Measurements from ENCODE around the gene DTX3L.

Gene DTX3L

DNA sequence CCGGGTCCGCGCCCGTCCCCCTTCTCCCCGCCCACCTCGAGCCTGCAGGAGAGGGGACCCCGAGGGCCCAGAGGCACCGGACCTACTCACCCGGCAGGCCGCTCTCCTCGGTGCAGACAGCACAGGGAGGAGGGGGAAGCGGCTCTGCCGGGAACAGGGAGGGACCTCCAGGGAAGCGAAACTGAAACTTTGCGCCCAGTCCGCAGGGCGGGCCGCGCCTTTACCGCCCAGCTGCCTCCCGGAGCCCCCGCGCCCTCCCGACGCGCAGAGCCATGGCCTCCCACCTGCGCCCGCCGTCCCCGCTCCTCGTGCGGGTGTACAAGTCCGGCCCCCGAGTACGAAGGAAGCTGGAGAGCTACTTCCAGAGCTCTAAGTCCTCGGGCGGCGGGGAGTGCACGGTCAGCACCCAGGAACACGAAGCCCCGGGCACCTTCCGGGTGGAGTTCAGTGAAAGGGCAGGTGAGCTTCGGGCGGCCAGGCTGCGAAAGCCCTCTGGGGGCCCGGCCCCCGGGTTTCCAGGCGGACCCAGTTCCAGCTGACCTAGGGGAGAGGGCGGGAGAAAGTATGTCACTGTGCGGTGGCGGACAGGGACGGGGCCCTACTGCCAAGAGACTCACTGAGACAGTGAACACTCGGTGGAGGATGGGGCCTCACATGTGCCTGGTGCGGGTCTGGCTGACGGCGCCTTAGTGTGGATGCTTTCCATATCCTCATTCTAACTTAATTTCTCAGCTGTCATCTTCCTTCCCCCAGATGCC, at the start of gene DTX3L, which contains the start of gene PARP9:
DTX3L (plus strand) TSS at position 184 of the 758 bp plus-strand sequence; CDS start at position 273, 89 bp downstream.
PARP9 (minus strand) TSS at position 146 of the 758 bp plus-strand sequence. CDS start 4,680 bp downstream, outside the sequence.
- peak; percentile 64 for DNase-seq

DNA sequence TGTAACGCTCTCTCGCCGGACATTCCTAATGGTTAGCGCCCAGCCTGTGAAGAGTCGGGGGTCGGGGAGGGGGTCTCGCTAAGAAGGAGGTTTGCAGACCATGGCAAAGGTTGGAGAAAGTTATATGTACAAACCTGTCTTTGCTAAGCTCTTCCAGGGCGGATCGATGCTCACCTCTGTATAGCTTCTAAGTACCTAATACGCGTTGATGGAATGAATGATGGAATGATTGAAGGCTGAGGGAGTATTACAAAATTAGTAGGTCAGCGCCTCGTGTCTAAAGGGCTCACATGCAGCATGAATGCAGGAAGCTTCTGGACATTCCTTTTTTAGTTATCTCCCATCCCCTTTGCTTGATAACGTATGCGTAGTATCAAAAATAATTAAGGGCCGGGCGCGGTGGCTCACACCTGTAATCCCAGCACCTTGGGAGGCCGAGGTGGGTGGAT, 49.1 kb upstream of the DTX3L start:
- no peak for DNase-seq

DNA sequence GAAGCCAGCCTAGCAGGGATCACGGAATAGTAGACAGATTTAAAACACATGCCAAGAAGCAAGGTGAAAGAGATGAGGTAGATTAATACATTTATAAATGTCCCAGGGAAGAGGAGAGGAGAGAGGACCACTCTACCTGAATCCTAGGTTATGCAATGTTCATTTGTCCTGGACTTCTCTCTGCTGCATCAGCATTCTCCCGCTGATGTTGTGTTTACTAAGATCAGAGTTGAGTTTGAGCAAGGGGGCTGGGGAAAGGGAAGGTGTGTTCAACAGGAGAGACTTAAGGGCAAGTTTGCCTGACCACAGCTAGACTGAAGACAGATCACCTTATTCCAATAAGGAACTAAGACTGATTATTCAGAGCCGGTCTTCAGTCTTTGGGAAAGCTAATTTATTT, 48.3 kb upstream of the DTX3L start:
- DNase-seq = no peak

DNA sequence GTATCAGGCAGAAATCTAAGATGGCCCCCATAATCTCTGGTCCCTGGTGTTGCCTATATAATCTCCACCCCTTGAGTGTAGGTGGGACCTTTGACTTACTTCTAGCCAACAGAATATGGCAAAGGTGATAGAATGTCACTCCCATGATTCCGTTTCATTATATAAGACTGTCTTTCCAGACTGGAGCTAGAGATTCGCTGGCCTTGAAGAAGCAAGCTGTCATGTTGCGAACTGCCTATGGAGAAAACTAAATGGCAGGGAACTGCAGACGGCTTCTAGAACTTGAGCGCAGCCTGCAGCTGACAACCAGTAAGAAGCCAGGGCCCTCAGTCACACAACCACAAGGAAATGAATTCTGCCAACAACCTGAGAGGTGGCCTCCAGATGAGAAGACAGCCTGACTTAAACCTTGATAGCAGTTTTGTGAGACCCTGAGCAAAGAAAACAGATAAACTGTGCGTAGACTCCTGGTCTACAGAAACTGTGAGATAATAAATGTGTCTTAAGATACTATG, 47.2 kb upstream of the DTX3L start:
- no peak for DNase-seq

DNA sequence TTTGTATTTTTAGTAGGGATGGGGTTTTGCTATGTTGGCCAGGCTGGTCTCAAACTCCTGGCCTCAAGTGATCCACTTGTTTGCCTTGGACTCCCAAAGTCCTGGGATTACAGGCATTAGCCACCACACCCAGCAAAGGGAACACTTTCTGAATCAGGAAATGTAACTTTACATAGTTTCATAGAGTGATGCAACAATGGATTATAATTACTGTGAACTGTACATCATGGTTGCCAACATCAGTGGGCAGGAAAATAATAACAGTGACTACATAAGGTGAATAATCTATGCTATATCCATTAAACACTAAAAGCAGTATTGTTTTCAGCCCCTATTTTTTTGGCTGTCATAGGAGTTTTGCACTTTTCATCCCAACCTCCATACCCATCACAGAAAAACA, 44.4 kb upstream of the DTX3L start:
- DNase-seq = no peak

DNA sequence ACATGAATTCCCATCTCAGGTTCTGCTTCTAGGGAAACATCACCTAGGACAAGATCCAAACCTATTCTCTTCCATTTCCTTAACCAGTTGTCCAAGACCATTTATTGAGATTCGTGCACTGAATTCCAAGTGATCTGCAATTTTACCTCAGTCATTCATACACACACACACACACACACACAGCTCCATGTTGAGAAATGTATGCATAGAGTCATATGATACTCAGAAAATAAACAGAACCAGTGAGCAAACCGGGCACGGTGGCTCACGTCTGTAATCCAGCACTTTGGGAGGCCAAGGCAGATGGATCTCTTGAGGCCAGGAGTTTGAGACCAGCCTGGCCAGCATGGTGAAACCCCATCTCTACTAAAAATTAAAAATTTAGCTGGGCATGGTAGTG, 43.3 kb upstream of the DTX3L start:
- DNase-seq = no peak

DNA sequence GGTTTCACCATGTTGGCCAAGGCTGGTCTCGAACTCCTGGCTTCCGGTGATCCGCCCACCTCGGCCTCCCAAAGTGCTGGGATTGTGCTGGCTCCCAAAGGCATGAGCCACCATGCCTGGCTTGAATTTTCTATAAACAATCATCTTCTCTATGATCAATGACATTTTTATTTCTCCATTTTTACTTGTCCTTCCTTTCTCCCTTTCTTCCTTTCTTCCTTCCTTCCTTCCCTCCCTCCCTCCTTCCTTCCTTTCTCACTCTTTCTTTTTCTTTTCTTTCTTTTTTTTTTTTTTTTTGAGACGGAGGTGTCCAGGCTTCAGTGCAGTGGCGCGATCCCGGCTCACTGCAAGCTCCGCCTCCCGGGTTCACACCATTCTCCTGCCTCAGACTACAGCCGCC, 40.8 kb upstream of the DTX3L start:
- DNase-seq = no peak

DNA sequence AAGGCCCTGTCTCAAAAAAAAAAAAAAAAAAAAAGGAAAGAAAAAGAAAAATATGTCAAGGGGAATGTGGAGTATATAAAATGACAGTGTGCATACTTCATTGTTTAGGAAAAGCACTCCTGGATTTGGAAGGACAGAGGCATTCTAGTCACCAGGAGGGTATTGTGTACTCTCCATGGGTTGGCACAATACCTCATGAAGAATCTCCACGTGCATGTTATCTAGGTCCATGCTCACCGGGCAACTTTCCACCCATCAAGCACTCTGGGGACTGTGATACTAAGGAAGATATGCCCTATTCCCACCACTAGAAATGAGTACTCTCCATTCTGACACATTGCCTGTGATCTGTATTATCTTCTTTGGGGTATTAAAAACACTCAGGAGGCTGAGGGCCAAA, 34.0 kb upstream of the DTX3L start:
- DNase-seq = no peak

DNA sequence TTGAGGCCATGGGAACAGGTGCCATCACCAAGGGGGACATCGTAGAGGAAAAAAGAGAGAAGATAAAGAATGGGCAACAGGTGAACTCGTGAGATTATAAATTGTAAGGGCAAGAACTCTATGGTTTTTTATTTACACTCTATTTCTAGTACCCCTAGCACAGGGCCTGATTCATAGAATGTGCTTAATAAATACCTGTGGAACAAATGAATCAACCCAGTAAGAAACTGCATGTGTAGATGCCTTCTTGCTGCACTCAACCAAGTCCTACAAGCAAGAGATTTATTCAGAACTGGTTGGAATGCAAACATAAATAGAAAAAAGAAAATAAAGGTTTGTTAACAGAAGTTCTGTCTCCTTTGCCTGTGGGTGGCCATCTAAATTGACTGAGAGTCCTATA, 30.7 kb upstream of the DTX3L start:
- no peak for DNase-seq

DNA sequence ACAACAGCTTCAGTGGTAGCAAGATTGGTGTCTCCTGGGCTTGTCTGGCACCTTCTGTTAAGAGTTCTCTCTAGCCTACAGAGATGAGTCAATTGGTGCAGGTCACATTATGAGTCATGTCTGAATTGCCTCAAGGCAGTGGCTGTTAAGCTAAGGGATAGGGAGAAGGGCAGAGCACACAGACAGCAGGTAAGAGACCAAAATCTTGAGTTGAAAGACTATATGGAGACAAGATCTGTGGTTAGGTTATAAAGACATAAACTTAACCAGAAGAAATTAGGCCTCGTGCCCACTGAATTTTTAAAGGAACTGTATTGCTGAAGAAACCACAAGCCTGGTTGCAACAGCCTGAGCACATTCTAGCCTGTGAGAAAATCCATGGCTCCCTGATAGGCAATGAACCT, 30.2 kb upstream of the DTX3L start:
- no peak for DNase-seq

DNA sequence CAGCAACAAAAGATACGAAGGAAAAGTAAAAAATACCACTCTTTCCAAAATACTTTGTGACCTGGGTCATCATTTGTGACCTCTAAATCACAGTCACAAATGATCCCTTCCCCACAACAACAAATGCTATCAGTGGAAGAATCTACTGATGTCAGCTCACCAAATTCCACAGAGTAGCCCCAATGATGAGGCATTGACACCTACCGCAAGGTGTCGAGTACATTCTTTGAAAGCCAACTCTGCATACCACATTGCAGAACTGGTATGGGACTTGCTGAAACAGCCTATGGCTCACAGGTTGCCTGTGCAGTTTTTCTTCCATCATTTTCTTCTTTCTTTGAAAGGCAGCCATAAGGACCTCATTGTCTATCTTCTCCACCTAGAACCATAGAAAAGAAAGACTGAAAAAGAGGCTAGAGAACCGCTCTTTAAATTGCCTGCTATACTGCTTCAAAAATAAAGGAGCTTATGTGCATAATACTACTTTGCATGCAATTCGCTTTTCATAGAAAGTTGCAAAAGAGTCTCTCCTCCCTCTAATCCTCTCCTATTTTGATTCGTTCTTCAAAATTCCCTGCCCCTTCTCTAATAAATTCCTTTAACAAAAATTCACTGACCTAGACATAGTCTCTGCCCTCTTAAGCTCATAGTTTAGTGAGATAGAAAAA, 28.0 kb upstream of the DTX3L start:
- DNase-seq = no peak

DNA sequence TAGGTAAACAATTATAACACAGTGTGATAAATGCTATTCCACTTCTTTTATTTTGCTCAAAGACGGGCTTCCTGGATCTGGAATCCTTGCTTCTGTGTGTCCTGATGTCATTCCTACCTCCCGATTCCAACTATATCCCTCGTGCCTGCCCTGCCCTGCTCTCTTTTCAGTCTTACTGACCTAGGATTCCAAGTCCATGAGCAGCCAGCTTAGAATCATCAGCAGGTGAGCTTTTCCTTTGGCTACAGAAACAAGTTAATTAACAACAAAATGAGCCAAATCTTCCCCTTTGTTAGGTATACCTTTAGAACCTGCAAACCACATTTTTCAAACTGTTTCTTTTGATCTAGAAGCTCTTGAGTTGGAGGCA, 27.5 kb upstream of the DTX3L start:
- no peak for DNase-seq

DNA sequence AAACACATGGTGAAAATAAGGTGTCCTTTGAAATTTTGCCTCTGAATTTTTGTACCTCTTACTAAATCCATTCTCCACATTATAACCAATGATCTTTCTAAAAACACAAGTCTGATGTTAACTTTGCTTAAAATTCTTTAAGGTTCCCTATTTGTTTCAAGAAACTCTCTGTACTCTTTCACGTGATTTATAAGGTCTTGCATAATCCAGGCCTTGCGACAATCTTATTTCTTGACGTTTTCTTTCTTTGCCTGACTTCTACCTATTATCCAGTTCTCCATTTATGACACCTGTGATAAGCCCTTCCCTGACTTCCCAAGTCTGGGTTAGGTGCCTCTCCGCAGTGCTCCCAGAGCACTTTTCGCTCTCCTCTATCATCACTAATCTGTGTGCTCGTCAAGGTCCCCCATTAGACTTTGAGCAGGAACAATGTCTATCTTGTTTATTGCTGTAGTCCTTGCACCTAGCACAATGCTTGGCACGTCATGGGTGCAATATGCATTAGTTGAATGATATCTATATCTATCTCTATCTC, 25.1 kb upstream of the DTX3L start:
- DNase-seq = no peak

DNA sequence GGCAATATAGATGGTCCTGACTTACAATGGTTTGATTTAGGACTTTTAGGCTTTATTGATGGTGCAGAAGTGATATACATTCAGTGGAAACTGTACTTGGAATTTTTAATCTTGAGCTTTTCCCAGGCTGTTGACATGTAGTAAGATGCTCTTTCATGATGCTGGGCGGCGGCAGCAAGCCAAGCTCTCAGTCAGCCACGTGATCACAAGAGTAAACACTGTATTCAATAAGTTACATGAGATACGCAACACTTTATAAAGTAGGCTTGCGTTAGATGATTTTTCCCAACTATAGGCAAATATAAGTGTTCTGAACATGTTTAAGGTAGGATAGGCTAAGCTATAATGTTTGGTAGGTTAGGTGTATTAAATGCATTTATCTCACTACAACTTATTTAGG, 18.0 kb upstream of the DTX3L start:
- no peak for DNase-seq

DNA sequence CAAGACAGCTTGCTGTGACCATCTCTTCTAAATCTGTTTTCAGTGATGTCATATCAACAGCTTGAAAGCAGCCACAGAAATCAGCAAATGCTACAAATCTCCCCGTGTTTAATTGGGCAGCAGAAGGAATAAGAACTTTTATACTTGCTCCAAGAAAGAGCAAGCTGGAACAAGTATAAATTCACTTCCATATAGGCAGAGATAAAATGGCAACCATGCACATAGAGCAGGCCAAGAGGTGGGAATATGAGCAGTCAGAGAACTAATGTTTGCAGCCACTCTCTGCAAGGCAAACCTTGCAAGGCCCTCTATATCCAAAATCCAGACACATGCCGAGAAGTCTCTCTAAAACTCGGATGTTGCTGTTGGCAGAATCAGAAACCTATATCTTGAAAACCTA, 16.1 kb upstream of the DTX3L start:
- no peak for DNase-seq

DNA sequence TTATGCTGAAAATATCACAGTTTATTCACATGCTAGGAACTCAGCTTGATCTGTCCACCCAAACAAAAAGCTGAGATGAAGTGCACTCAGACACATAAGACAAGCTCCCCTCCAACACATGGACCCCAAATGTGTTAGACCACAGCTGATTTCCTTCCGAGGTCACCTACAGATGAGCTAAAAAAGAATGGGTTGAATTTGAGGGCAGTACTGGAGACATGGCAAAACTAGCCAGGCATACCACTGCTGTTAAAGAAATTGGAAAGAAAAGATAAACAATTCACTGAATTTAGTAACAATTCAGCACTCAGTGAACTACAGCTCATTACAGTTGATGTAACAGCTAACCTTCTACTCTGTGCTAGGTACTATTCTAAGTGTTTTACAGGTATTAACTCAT, 15.5 kb upstream of the DTX3L start:
- DNase-seq = no peak

DNA sequence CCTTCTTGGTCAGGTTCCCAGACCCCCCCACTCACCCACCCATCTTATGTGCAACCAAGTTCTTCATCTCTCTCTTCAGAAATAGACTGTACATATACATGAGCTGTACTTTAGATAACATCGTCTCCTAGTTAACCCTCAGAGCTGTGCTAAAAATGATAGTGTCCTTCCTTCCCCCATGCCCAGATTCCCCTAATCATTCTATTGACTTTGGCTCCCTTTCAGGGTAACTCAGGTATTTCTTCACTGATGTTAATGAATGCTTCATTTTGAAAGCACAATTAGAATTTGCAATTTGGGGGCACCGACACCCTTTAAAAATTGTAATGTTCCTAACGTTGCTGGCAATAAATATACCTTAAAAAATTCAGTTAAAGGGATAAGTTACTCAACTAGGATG, 11.0 kb upstream of the DTX3L start:
- no peak for DNase-seq

DNA sequence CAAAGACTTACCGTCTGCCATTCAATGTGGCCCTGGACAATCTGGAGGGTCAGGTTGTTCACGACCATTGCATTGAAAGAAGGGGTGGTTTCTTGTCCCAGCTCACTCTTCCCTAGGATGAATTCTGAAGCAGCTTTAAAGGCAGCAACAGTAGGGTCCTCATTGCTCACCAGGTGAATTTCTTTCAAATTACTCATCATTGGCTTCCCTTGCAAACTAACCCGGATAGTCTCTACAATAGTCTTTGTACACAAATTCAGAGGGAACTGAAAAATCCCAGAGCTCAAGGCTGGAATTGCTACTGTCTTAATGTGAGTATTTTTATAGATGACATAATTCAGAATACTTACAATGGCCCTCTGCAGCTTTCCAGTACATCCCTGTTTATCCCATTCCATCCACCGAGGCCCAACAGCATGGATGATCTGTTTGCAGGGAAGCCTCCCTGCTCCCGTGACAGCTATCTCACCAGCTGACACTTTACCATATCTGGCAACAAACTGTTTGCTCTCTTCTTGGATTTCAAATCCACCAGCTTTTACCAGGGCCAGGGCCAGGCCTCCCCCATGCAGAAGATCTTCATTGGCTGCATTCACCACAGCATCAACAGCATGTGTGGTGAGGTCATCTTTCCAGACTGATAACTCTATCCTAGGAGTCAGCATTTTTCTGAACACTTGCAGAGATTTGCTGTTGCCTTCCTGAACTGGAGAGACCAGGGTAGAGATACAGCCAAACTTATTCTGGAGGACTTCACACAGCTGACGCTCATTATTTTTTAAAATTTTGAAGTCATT, 8.7 kb upstream of the DTX3L start:
- no peak for DNase-seq

DNA sequence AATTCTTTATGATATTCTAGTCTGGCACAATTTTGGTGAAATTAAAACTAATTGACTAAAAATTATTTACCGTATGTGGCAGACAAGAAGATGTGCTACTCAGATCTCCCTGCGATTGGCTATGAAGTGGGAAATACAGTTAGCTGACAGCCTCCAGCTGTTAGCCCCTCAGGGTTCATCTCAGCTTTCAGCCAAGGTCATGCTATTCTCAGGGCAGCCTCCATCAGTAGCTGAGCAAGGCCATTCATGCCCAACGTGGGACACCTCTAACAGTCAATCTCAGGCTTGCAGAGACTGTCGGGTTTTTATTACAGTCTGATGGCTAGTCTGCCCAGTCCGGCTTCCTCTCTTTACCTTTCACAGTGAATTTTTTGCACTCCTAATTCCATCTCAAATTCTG, 6.8 kb upstream of the DTX3L start:
- DNase-seq = no peak

DNA sequence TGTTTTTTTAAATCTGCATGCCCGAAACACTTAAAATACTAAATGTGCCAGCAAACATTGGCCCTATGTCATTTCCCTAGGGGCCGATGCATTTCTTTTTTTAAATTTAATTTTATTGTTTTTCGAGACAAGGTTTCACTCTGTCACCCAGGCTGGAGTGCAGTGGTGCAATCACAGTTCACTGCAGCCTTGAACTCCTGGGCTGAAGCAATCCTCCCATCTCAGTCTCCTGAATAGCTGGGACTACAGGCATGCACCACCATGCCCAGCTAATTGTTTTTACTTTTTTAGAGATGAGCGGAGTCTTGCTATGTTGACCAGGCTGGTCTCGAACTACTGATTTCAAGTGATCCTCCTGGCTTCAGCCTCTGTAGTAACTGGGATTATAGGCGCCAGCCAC, 5.5 kb upstream of the DTX3L start:
- DNase-seq = no peak

DNA sequence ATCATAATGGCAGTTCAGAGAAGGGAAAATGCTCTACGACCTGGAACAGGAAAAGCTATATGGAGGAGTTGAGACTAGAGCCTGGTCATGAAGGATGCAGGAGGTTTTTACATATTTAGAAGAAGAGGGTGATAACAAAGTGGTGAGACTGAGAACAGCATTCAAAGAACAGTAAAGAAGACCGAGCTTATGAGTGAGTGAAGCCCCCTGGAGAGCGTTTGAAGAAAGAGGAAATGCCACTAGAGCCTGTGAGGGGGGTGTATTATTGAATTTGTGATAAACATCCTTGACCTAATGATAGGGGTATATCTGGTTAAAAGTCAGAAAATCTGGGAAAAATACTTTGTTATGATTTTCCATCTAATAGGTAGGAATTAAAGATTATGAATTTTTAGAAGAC, 4.2 kb upstream of the DTX3L start:
- DNase-seq = no peak

DNA sequence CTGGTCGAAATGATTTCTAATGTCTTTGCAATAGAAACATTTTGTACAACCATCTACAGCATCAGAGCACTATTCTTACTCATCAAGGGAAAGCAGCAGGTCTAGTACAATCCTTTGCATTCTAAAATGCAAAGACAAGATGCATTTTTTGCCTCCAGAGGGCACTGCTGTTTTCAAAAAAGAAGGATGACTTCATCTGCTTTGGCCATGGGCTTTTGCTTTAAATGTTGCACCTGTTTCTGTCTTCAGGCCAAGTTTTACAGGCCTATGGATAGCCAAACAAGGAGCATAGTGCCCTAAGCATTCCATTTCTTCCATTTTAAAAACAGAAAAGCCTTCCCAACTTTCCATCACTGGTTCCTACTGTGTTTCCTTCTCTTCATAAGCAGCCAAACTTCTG, 3.5 kb upstream of the DTX3L start:
- DNase-seq = peak; percentile 30
